Mucosa of rectum (tissue), 2 donors: Measurements from ENCODE around the gene PHLPP1.

Experiments used
- H3K27ac ChIP-seq, 2 donors: one replicate each; pipeline ENCODE4 v1.7.0; 2013; ENCODE audit warnings: inconsistent platforms in 2 of 2, low read depth in 2 of 2, low read length in 2 of 2
- H3K27me3 ChIP-seq, 2 donors: one replicate each; pipeline ENCODE4 v1.7.0; 2013; ENCODE audit warnings: low read length in 2 of 2; ENCODE audit not compliant: control insufficient read depth in 2 of 2, insufficient read depth in 2 of 2
- H3K36me3 ChIP-seq, 2 donors: one replicate each; pipeline ENCODE4 v1.7.0; 2013; ENCODE audit warnings: low read length in 2 of 2; ENCODE audit not compliant: control insufficient read depth in 2 of 2, insufficient read depth in 2 of 2
- H3K4me1 ChIP-seq, 2 donors: one replicate each; pipeline ENCODE4 v1.7.0; 2013; ENCODE audit warnings: low read length in 2 of 2, mild to moderate bottlenecking in 1 of 2; ENCODE audit not compliant: control insufficient read depth in 2 of 2, insufficient read depth in 2 of 2
- H3K4me3 ChIP-seq, 2 donors: one replicate each; pipeline ENCODE4 v1.7.0; 2013; ENCODE audit warnings: low read length in 2 of 2
- H3K9ac ChIP-seq, 2 donors: one replicate each; pipeline ENCODE4 v1.7.0; 2013; ENCODE audit warnings: low read length in 2 of 2, low read depth in 1 of 2, mild to moderate bottlenecking in 1 of 2
- H3K9me3 ChIP-seq, 2 donors: one replicate each; pipeline ENCODE4 v1.7.0; 2013; ENCODE audit warnings: low read length in 2 of 2; ENCODE audit not compliant: control insufficient read depth in 2 of 2
- donor health status: healthy.
- donor health status: Normal muscosa, but diverticular disease.

Gene PHLPP1

GRCh38 chr18:62959481-62959880 lies 244.1 kb downstream of the PHLPP1 start:
- Histone ChIP-seq H3K9me3 (no peaks in the 10 kb centered on the region), H3K36me3 (peaks cover 5 to 24% of the 10 kb centered on the region in 2 donors), H3K4me3 (no peak overlapping the region), H3K9ac (no peak overlapping the region), H3K4me1 (no peaks in the 10 kb centered on the region), H3K27me3 (no peaks in the 10 kb centered on the region), H3K27ac (no peak overlapping the region)

GRCh38 chr18:62963507-62963906 lies 248.2 kb downstream of the PHLPP1 start:
- Histone ChIP-seq H3K27ac (no peak overlapping the region), H3K9me3 (no peaks in the 10 kb centered on the region), H3K4me3 (no peak overlapping the region), H3K27me3 (no peaks in the 10 kb centered on the region), H3K4me1 (no peaks in the 10 kb centered on the region), H3K36me3 (peaks cover 5 to 16% of the 10 kb centered on the region in 2 donors), H3K9ac (no peak overlapping the region)

- no peak overlapping the region for H3K9ac ChIP-seq
- H3K27ac ChIP-seq: no peak overlapping the region
These were observed 249.1 kb downstream of the PHLPP1 start for GRCh38 chr18:62964432-62964831.

GRCh38 chr18:62967089-62967488 lies 251.7 kb downstream of the PHLPP1 start:
- Histone ChIP-seq H3K9ac (no peak overlapping the region), H3K9me3 (no peaks in the 10 kb centered on the region), H3K4me1 (no peaks in the 10 kb centered on the region), H3K36me3 (peaks cover 5 to 11% of the 10 kb centered on the region in 2 donors), H3K27ac (no peak overlapping the region), H3K27me3 (no peaks in the 10 kb centered on the region), H3K4me3 (no peak overlapping the region)

More at GRCh38 chr18:62964432-62964831, 249.1 kb downstream of the PHLPP1 start:
- Histone ChIP-seq H3K36me3 (peaks cover 5 to 11% of the 10 kb centered on the region in 2 donors), H3K9me3 (no peaks in the 10 kb centered on the region), H3K4me3 (no peak overlapping the region), H3K27me3 (no peaks in the 10 kb centered on the region), H3K4me1 (no peaks in the 10 kb centered on the region)

GRCh38 chr18:62973689-62974088 lies 258.3 kb downstream of the PHLPP1 start:
- Histone ChIP-seq H3K4me1 (no peaks in the 10 kb centered on the region), H3K9ac (no peak overlapping the region), H3K9me3 (no peaks in the 10 kb centered on the region), H3K27ac (no peak overlapping the region), H3K4me3 (no peak overlapping the region), H3K27me3 (no peaks in the 10 kb centered on the region), H3K36me3 (peaks cover 18 to 23% of the 10 kb centered on the region in 2 donors)

GRCh38 chr18:62974388-62974787 lies 259.0 kb downstream of the PHLPP1 start:
- H3K4me1 ChIP-seq: no peaks in the 10 kb centered on the region
- H3K27ac ChIP-seq: no peak overlapping the region
- peaks cover 21 to 26% of the 10 kb centered on the region in 2 donors for H3K36me3 ChIP-seq
- H3K4me3 ChIP-seq: no peak overlapping the region
- H3K27me3 ChIP-seq: no peaks in the 10 kb centered on the region
- no peak overlapping the region for H3K9ac ChIP-seq
- no peaks in the 10 kb centered on the region for H3K9me3 ChIP-seq

- no peaks in the 10 kb centered on the region for H3K27me3 ChIP-seq
- H3K36me3 ChIP-seq: peaks cover 21 to 26% of the 10 kb centered on the region in 2 donors
- no peak overlapping the region for H3K27ac ChIP-seq
- H3K4me3 ChIP-seq: no peak overlapping the region
- no peaks in the 10 kb centered on the region for H3K9me3 ChIP-seq
- H3K9ac ChIP-seq: no peak overlapping the region
- H3K4me1 ChIP-seq: no peaks in the 10 kb centered on the region
These were observed 259.8 kb downstream of the PHLPP1 start for GRCh38 chr18:62974928-62975675.

GRCh38 chr18:62975785-62976184 lies 260.4 kb downstream of the PHLPP1 start:
- no peak overlapping the region for H3K4me3 ChIP-seq
- no peaks in the 10 kb centered on the region for H3K4me1 ChIP-seq
- H3K9me3 ChIP-seq: no peaks in the 10 kb centered on the region
- no peak overlapping the region for H3K9ac ChIP-seq
- H3K27ac ChIP-seq: no peak overlapping the region
- no peaks in the 10 kb centered on the region for H3K27me3 ChIP-seq
- H3K36me3 ChIP-seq: peaks cover 21 to 26% of the 10 kb centered on the region in 2 donors

GRCh38 chr18:62976227-62976626 lies 260.9 kb downstream of the PHLPP1 start:
- Histone ChIP-seq H3K36me3 (peaks cover 21 to 26% of the 10 kb centered on the region in 2 donors), H3K4me1 (no peaks in the 10 kb centered on the region)

GRCh38 chr18:62977512-62977911 lies 262.2 kb downstream of the PHLPP1 start:
- no peak overlapping the region for H3K9ac ChIP-seq

More at GRCh38 chr18:62976227-62976626, 260.9 kb downstream of the PHLPP1 start:
- Histone ChIP-seq H3K27ac (no peak overlapping the region), H3K4me3 (no peak overlapping the region), H3K9ac (no peak overlapping the region), H3K9me3 (no peaks in the 10 kb centered on the region), H3K27me3 (no peaks in the 10 kb centered on the region)

More at GRCh38 chr18:62977512-62977911, 262.2 kb downstream of the PHLPP1 start:
- no peaks in the 10 kb centered on the region for H3K4me1 ChIP-seq
- no peak overlapping the region for H3K4me3 ChIP-seq
- H3K27me3 ChIP-seq: no peaks in the 10 kb centered on the region
- H3K27ac ChIP-seq: no peak overlapping the region
- no peaks in the 10 kb centered on the region for H3K9me3 ChIP-seq
- H3K36me3 ChIP-seq: peaks cover 21 to 26% of the 10 kb centered on the region in 2 donors
